ENCODE measurements around the gene FBXL13. TPM values are rescaled to one million over a fixed set of nuclear protein-coding genes. Genes with fewer than 3 reads are reported as not detected.
A peak's percentile ranks its signal among the peaks of the same experiment; 100 is the strongest.

The FBXL13 gene
- total and polyA plus RNA-seq, 10 of the 15 experiments (the other 5 are each of a cell fraction or from before 2014, with no cell fraction given) = 0.08 to 0.95 (median 0.28) TPM; not detected in 2

DNA sequence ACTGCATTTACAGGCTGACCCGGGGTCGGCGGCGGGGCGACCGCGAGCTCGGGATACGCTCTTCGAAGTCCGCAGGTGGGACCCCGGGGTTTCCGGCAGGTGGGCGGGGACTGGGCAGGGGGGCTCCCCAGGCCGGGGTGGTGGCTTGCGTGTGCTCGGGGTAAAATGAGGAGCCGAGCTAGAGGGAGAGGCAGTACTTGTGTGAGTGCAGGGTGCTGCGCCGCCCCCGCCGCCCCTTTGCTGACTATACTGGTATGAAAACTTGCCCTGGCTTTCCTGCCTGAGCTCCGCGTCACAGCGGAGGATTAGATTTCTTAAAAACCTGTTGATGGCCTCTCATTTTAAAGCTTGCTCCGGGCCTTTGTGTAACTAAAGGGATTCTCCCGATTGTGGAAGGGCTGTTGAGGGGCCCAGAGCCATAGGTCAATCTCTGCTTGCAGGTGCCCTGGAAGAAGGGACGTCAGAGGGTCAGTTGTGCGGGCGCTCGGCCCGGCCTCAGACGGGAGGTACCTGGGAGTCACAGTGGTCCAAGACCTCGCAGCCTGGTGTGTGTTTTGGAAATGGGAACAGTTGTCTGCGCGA, 832 bp upstream of the FBXL13 start (continued):
- TF ChIP-seq, protein P1, sequence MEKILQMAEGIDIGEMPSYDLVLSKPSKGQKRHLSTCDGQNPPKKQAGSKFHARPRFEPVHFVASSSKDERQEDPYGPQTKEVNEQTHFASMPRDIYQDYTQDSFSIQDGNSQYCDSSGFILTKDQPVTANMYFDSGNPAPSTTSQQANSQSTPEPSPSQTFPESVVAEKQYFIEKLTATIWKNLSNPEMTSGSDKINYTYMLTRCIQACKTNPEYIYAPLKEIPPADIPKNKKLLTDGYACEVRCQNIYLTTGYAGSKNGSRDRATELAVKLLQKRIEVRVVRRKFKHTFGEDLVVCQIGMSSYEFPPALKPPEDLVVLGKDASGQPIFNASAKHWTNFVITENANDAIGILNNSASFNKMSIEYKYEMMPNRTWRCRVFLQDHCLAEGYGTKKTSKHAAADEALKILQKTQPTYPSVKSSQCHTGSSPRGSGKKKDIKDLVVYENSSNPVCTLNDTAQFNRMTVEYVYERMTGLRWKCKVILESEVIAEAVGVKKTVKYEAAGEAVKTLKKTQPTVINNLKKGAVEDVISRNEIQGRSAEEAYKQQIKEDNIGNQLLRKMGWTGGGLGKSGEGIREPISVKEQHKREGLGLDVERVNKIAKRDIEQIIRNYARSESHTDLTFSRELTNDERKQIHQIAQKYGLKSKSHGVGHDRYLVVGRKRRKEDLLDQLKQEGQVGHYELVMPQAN (conservative IDR thresholded peaks at IDR 0.05) = no peak; the same call in 1 of the 2 replicates
- no peak for TF ChIP-seq EED (IDR thresholded peaks at IDR 0.05; ENCODE audit: low read depth)
- no peak for TF ChIP-seq RFX5 (IDR thresholded peaks at IDR 0.05; ENCODE audit: low read depth, low read length)
- TF ChIP-seq TAF1 (IDR thresholded peaks at IDR 0.05; ENCODE audit: borderline replicate concordance, low read depth, low read length) = peak; percentile 9; the same call in 1 of the 2 replicates
- TF ChIP-seq NFXL1 (IDR thresholded peaks at IDR 0.05; ENCODE audit: borderline replicate concordance) = 0 out of 2 replicates have a peak, but pooled peaks have one; percentile 1
- no peak for TF ChIP-seq CREB1 (IDR thresholded peaks at IDR 0.05; ENCODE audit: low read depth)
- peak; percentile 2 for TF ChIP-seq IKZF1 (conservative IDR thresholded peaks at IDR 0.05)
- no peak for TF ChIP-seq SMC3 (IDR thresholded peaks at IDR 0.05; ENCODE audit: borderline replicate concordance, low read length)
- no peak for TF ChIP-seq ZNF274 (IDR thresholded peaks at IDR 0.05; ENCODE audit: insufficient read depth, insufficient read length)
- TF ChIP-seq TBL1XR1 (IDR thresholded peaks at IDR 0.05; ENCODE audit: low read depth, low read length) = no peak
- TF ChIP-seq CTCF (IDR thresholded peaks at IDR 0.05 in 2 of 3, conservative IDR thresholded peaks at IDR 0.05 in 1 of 3; ENCODE audit: control insufficient read depth in 2 of 3, extremely low read depth in 1 of 3, insufficient read depth in 1 of 3, low read depth in 3 of 3, low read length in 3 of 3) = no peak
- no peak for TF ChIP-seq ASH2L (IDR thresholded peaks at IDR 0.05; ENCODE audit: borderline replicate concordance, low read depth)
- TF ChIP-seq CBX3 (IDR thresholded peaks at IDR 0.05; ENCODE audit: borderline replicate concordance, low read depth) = no peak
- peak; percentile 26; the same call in 1 of the 2 replicates for TF ChIP-seq GATAD2B (conservative IDR thresholded peaks at IDR 0.05; ENCODE audit: low read depth)
- no peak for TF ChIP-seq SREBF1 (IDR thresholded peaks at IDR 0.05; ENCODE audit: low read length)
- no peak for TF ChIP-seq BHLHE40 (IDR thresholded peaks at IDR 0.05; ENCODE audit: borderline replicate concordance in 1 of 2, low read depth in 2 of 2, low read length in 1 of 2)
- 0 out of 2 replicates have a peak, but pooled peaks have one; percentile 20 for TF ChIP-seq DPF2 (IDR thresholded peaks at IDR 0.05)
- TF ChIP-seq ZBTB40 (IDR thresholded peaks at IDR 0.05; ENCODE audit: borderline replicate concordance) = peak; percentile 48; the same call in 1 of the 2 replicates
- TF ChIP-seq NR2F1 (conservative IDR thresholded peaks at IDR 0.05) = peak; percentile 15; the same call in 1 of the 2 replicates
- TF ChIP-seq PBX3 (IDR thresholded peaks at IDR 0.05; ENCODE audit: insufficient replicate concordance, low read depth, low read length) = no peak
- TF ChIP-seq, protein P2, sequence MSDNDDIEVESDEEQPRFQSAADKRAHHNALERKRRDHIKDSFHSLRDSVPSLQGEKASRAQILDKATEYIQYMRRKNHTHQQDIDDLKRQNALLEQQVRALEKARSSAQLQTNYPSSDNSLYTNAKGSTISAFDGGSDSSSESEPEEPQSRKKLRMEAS (IDR thresholded peaks at IDR 0.05; ENCODE audit: low read depth, low read length) = no peak

Measured in GM12878 (cell line).